HG03558 (cell line): Measurements from ENCODE around the gene TMED4.
A peak's percentile ranks its signal among the peaks of the same experiment; 100 is the strongest.
"Not testable (repeated sequence)": the region's sequence is repeated elsewhere in the genome, so short reads cannot be mapped to it uniquely, and the experiment has no call there.

ENCODE experiments used
- ATAC-seq: cut with Tn5 transposase; IDR thresholded peaks from one replicate; pipeline ENCODE4 v1.9.1; 2021; ENCODE audit warnings: moderate number of reproducible peaks; ENCODE audit not compliant: unreplicated experiment; ENCODE audit errors: extremely low read depth

TMED4 gene

GRCh38 chr7:44573464-44574286 lies 8.4 kb downstream of the TMED4 start, which contains the start of gene DDX56:
Gene DDX56 (minus strand): TSS chr7:44573908. CDS start chr7:44573895, 13 bp downstream.
- ATAC-seq, result peak; percentile 86

GRCh38 chr7:44572771-44573170 lies 9.3 kb downstream of the TMED4 start:
- no peak for ATAC-seq

DNA sequence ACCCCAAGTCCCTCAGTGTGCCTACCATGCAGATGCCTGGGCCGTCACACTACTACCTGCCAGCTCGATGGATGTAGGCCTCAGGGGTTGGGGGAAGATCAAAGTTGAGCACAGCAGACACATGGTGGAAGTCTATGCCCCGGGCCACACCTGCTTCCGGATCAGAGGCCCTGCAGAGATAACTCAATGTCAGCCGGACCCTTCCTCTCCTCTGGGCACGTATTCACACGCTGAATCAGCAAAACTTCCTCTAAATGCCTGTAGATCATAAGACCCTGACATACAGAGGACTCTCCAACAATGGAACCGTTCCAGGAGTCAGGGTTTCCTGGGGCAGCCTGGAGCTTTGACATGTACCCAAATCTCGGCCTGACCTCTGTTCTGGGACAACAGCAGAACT lies 12.1 kb downstream of the TMED4 start:
- ATAC-seq, result no peak

DNA sequence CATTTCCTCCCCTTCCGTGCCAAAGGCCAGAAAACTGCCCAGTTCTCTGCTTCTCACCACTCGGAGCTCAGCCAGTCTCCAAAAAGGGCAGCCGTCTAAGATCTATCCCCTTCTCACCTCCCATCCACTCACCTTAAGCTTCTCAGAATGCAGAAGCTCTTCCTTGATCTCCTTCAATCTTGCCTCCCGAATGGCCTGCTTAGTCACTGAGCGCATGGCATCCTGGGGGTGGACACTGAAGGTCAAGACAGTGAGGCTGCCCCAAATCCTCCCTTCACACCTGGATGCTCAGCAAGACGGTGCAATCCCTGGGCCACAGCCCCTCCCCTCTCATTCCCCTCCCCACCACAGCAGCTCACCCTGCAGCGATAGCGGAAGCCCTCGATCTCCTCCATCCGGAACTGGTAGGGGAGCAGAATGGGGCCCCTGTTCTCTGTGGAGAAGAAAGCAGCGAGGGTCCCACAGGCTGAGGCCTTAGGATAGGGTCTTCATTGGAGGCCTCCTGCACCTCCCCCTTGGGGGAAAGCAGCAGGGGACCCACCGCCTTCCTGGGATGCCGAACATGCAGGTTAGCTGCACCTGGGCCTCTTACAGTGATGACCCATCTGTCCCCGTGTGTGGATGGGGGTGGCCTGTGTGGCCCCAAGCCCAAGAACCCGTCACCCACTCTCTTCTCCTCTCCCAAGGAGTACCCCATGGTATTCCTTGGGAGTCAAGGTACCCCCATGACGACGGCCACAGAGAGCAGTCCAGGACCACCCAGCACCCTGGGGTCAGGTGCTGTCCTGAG lies 13.1 kb downstream of the TMED4 start:
- no peak for ATAC-seq

GRCh38 chr7:44567884-44568283 lies 14.1 kb downstream of the TMED4 start:
- no peak for ATAC-seq

- ATAC-seq, result no peak
Measured at GRCh38 chr7:44566680-44567079, 15.4 kb downstream of the TMED4 start.

DNA sequence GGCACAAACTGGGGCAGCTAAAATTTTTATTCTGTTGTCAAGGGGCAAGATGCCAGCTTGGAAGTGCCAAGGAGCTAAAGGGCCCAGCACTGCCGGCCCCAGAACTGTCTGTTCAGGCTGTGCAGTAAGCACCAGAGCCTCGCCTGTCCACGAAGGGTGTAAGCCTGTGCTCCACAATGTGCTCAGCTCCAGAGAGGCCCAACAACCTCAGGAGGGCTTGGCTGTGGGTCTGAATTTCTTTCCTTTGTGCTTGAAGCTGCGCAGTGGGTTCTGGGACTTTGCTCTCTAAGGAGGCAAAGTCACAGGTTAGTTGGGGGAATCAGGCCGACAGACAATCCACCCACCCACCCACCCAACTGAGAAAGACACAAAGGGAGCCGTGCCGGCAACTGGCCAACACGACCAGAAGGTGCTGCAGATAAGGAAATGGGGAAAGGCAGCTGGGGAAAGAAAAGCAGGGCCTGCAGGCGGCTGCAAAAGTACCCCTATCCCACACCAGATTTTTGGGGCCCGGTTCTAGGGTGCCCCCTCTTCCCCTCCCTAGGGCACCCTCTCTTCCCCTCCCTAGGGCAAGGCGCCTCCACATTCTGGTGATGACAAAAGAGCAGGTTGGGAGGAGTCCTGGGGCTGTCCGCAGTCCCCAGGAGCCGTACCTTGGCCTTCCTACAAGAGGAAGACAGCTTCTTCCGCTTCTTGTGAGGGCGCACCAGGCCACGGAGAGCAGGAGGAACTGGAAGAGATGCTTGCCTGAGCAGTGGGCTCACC lies 16.1 kb downstream of the TMED4 start:
- no peak for ATAC-seq

- ATAC-seq, result no peak
Measured at GRCh38 chr7:44565097-44565794, 16.8 kb downstream of the TMED4 start.

DNA sequence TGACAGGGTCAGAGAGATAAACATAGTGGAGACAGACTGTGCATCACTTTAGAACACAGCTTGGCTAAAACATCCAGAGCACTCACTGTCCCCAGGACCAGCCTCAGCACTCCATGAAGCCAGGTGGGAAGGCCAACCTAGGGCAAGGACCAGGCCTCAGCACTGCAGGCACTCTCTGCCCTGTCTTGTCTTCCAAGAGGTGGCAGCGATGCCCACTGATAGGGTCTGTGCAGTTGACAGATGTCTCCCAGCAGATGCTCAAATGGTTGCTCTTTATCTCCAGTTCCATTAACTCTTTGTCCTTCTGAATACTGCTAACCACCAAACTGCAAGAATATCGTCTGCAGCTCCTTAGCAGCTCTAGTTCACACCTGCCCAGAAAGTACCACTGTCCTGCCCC lies 17.4 kb downstream of the TMED4 start:
- no peak for ATAC-seq

DNA sequence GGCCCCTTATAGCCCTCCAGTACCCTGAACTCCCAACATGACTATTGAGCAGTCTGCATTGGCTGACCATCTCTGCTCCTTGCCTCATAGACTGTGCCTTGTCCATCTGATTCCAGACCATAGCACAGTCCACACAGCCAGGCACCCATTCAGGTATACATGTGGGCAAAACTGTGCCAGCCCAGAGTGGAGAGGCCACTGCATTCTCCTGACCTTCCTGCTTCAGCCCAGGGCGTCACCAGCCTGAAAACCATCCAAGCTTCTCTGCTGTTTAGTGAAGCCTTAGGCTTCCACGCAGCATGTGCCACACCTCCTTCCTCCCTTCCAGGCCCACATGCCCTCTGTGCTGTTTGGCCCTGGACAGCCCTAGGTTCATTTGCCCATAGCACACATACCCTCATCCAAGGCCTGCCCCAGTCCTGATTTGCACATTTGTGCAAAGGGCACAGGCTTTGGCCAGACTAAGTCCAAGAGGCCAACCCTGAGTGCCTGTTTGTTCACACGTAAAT lies 18.8 kb downstream of the TMED4 start:
- ATAC-seq, result no peak

DNA sequence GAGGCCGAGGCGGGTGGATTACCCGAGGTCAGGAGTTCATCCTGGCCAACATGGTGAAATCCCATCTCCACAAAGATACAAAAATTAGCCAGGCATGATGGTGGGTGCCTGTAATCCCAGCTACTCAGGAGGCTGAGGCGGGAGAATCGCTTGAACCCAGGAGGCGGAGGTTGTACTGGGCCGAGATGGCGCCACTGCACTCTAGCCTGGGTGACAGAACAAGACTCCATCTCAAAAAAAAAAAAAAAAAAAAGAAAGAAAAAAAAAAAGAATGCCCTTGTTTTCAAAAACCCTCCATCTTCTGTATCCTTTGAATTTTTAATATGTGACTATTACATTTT lies 19.4 kb downstream of the TMED4 start:
- ATAC-seq, result not testable (repeated sequence)

DNA sequence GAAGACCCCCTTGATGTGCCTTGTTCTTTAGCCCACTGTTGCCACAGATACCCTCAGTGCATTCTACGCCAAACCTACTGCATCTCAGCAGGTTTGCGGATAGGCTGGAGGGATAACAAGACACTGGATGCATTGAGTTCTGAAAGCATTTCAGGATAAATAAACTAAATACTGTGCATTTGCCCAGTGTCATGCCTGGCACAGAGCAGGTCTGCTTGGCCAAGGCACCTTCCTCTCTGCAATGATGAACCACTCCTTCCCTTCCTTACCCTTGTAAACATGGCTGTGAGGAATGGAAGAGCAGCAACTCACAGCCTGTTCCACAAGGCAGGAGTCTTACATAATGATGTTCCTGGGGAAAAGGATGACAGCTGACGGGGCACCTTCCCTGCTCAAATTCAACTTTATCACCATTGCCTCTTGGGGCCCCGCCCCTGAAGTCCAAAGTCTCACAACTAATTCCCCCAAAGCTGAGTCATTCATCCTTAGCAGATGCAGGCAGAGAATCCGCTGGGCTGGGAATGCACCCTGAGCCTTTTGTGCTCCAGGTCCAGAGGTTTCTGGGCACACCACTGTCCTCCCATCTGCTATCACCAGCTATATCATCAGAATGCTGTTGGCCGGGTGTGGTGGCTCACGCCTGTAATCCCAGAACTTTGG lies 19.9 kb downstream of the TMED4 start:
- no peak for ATAC-seq

GRCh38 chr7:44561481-44561880 lies 20.6 kb downstream of the TMED4 start:
- no peak for ATAC-seq

DNA sequence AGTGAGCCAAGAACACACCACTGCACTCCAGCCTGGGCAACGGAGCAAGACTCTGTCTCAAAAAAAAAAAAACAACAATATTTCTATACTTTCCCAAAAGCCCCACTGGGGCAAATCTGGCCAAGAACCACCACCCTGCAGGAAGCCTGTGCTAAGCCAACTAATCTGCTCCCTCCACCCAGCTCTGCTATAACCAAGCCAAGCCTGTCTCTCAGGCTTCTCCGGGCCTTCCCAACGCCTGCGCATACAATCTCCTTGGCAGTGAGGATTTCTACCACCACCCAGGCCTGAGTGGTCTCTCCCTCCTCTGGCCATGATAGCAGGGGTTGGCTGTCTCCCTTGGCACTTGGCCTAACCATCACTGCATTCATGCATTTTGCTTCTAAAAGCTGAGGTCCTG lies 22.5 kb downstream of the TMED4 start:
- ATAC-seq, result no peak

DNA sequence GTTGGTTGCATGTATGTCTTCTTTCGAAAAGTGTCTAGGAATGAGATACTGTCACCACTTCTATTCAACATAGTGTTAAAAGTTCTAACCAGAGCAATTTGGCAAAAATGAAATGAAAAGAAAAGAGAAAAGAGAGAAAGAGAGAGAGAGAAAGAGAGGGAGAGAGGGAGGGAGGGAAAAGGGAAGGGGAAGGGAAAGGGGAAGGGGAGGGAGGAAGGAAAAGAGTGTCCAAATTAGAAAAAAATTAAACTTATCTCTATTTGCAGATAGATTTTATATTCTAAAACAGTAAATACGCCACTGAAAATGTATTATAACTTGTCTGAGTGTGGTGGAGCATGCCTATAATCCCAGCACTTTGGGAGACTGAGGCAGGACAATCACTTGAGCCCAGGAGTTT lies 24.5 kb downstream of the TMED4 start:
- no peak for ATAC-seq

DNA sequence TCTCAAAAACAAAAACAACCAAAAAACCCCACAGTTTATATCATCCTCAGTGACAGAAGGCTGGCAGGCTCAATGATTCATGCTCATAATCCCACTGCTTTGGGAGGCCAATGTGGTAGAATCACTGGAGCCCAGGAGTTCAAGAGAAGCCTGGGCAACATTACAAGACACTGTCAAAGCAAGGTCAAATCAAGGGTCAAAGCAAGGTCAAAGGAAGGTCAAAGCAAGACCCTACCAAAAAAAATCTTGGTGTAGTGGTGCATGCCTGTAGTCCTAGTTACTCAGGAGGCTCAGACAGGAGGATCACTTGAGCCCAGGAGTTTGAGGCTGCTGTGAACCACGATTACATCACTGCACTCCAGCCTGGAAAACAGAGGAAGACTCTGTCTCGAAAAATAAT lies 26.7 kb downstream of the TMED4 start:
- no peak for ATAC-seq

DNA sequence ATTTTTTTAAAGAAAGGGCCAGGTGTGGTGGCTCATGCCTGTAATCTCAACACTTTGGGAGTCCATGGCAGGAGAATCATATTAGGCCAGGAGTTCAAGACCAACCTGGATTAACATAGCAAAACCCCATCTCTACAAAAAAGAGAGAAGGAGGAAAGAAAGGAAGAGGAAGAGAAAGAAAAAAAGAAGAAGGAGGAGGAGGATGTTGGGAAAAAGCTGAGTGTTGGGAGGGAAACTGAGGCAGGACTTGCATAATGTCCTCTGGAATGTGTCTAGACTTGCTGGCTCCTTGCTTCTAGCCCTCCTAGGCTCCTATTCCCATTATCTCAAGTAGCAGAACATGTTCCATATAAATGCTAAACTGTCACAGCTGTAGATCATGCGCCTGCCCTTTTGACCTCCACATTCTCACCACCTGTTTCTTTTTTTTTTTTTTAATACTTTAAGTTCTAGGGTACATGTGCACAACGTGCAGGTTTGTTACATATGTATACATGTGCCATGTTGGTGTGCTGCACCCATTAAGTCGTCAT lies 29.5 kb downstream of the TMED4 start:
- not testable (repeated sequence) for ATAC-seq

- no peak for ATAC-seq
Measured at GRCh38 chr7:44549457-44549856, 32.6 kb downstream of the TMED4 start.

DNA sequence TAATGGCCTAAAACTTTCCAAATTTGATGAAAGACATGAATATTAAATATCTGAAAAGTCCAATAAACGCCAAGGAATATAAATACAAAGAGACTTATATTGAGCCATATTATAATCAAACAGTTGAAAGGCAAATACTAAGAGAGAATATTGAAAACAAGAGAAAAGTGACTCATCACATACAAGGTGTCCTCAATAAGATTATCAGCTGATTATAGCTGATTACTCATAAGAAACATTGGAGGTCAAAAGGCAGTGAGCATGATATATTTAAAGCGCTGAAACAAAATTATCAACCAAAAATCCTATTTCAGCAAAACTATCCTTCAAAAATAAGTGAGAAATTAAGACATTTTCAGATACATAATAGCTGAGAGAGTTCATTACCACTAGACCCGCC lies 33.1 kb downstream of the TMED4 start:
- no peak for ATAC-seq
